ENCODE data around the gene NFATC3. TPM values are rescaled to one million over a fixed set of nuclear protein-coding genes. Genes with fewer than 3 reads are reported as not detected.

The NFATC3 gene
- total RNA-seq, 2 experiments from 2014 or later, result 84.8 to 94.4 TPM

DNA sequence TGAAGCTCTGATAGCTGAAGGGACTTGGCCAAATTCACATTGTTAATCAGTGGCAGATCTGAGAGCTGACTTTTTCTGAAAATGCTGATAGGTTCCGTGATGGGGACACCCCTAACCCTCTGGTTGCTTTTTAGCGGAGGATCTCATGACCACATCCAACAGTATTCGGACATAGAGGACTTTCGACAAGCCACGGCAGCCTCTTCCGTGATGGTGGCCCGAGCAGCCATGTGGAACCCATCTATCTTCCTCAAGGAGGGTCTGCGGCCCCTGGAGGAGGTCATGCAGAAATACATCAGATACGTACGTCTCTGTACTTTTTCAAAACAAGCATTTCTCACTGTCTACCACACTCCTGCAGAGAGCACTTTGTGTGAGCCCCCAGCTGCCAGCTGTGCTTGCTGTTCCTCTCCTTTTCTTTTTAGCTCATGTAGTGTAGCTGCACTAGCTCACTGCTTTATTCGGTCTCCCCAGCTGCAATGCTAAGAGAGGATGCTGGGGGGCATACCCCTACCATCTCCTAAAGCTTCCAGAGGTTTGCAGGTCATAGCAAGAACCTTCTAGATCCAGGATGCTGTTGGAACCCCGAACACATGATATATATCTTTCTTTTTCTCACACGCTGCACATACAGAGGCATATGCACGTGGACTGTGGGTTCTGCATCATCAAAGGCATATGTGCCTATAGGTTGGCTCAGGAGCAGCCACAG is 14.2 kb upstream of the NFATC3 start:
- Histone ChIP-seq H3K36me3 (ENCODE audit: insufficient read depth, low read length) (peaks cover 33% of the 10 kb centered on the region), H3K4me3 (ENCODE audit: low read length) (no peak overlapping the region), H3K27ac (ENCODE audit: low read depth in 1 of 2, low read length in 2 of 2) (peak overlapping the region in 1 of 2 donors; percentile 65), H3K27me3 (ENCODE audit: control insufficient read depth in 1 of 2, insufficient read depth in 2 of 2, low read length in 2 of 2) (no peaks in the 10 kb centered on the region), H3K4me1 (ENCODE audit: insufficient read depth, low read length) (peaks cover 89% of the 10 kb centered on the region), H3K9me3 (ENCODE audit: control insufficient read depth in 1 of 2, insufficient read depth in 1 of 2, low read length in 2 of 2) (no peaks in the 10 kb centered on the region)
- Mint-ChIP-seq H3K36me3 (ENCODE audit: low read depth) (peaks cover 34% of the 10 kb centered on the region), H3K27ac (peak overlapping the region; percentile 88), H3K27me3 (no peaks in the 10 kb centered on the region), H3K9me3 (no peaks in the 10 kb centered on the region), H3K4me3 (peak overlapping the region; percentile 77), H3K4me1 (ENCODE audit: low read depth) (peaks cover 90% of the 10 kb centered on the region)
- ChIA-PET CTCF (interaction anchor here (0.6 to 2.8 kb wide), 5 partner anchors 14 to 190 kb away, joined by 3 to 8 read pairs (median 8); partner anchors contain the start of gene NFATC3), POLR2A (interaction anchor here (0.6 to 12.7 kb wide), 7 partner anchors 9 to 510 kb away, joined by 3 to 174 read pairs (median 4); partner anchors contain the start of gene NFATC3)
- DNase-seq, result no peak
- peak; percentile 27 for ATAC-seq (ENCODE audit: poor library complexity)
- intact Hi-C loops (cut with DNase I, micrococcal nuclease), result loop anchor here in 1 of 2 experiments (10.0 kb wide), 1 partner anchor 164 kb away; the partner anchor contains the start of gene ESRP2
- TF ChIP-seq, protein P1, sequence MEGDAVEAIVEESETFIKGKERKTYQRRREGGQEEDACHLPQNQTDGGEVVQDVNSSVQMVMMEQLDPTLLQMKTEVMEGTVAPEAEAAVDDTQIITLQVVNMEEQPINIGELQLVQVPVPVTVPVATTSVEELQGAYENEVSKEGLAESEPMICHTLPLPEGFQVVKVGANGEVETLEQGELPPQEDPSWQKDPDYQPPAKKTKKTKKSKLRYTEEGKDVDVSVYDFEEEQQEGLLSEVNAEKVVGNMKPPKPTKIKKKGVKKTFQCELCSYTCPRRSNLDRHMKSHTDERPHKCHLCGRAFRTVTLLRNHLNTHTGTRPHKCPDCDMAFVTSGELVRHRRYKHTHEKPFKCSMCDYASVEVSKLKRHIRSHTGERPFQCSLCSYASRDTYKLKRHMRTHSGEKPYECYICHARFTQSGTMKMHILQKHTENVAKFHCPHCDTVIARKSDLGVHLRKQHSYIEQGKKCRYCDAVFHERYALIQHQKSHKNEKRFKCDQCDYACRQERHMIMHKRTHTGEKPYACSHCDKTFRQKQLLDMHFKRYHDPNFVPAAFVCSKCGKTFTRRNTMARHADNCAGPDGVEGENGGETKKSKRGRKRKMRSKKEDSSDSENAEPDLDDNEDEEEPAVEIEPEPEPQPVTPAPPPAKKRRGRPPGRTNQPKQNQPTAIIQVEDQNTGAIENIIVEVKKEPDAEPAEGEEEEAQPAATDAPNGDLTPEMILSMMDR (IDR thresholded peaks at IDR 0.05), result peak; percentile 23

- Mint-ChIP-seq H3K4me1 (ENCODE audit: low read depth) (peaks cover 90% of the 10 kb centered on the region), H3K27ac (peak overlapping the region; percentile 88), H3K27me3 (no peaks in the 10 kb centered on the region), H3K9me3 (no peaks in the 10 kb centered on the region), H3K4me3 (peak overlapping the region; percentile 77), H3K36me3 (ENCODE audit: low read depth) (peaks cover 38% of the 10 kb centered on the region)
- ChIA-PET POLR2A (interaction anchor here (0.6 to 12.7 kb wide), 4 partner anchors 9 to 159 kb away, joined by 3 to 174 read pairs (median 21); partner anchors contain the start of gene NFATC3), CTCF (interaction anchor here (0.6 to 2.8 kb wide), 5 partner anchors 13 to 109 kb away, joined by 3 to 8 read pairs (median 6); partner anchors contain the start of gene NFATC3)
- Histone ChIP-seq H3K36me3 (ENCODE audit: insufficient read depth, low read length) (peaks cover 33% of the 10 kb centered on the region), H3K4me3 (ENCODE audit: low read length) (no peak overlapping the region), H3K4me1 (ENCODE audit: insufficient read depth, low read length) (peaks cover 89% of the 10 kb centered on the region), H3K27ac (ENCODE audit: low read depth in 1 of 2, low read length in 2 of 2) (no peak overlapping the region), H3K9me3 (ENCODE audit: control insufficient read depth in 1 of 2, insufficient read depth in 1 of 2, low read length in 2 of 2) (no peaks in the 10 kb centered on the region), H3K27me3 (ENCODE audit: control insufficient read depth in 1 of 2, insufficient read depth in 2 of 2, low read length in 2 of 2) (no peaks in the 10 kb centered on the region)
- intact Hi-C loops (cut with DNase I, micrococcal nuclease), result loop anchor here in 1 of 2 experiments (10.0 kb wide), 1 partner anchor 163 kb away; the partner anchor contains the start of gene ESRP2
- TF ChIP-seq, protein P1 (IDR thresholded peaks at IDR 0.05), result no peak
- no peak for DNase-seq
- no peak for ATAC-seq (ENCODE audit: poor library complexity)
These were observed 13.7 kb upstream of the NFATC3 start for GRCh38 chr16:68071518-68071901.

GRCh38 chr16:68072038-68072695 is 13.0 kb upstream of the NFATC3 start:
- H3K27me3 ChIP-seq (ENCODE audit: control insufficient read depth in 1 of 2, insufficient read depth in 2 of 2, low read length in 2 of 2), result no peaks in the 10 kb centered on the region
- Mint-ChIP-seq H3K36me3 (ENCODE audit: low read depth) (peaks cover 40% of the 10 kb centered on the region), H3K27me3 (no peaks in the 10 kb centered on the region), H3K4me1 (ENCODE audit: low read depth) (peaks cover 88% of the 10 kb centered on the region), H3K4me3 (no peak overlapping the region), H3K9me3 (no peaks in the 10 kb centered on the region), H3K27ac (peak overlapping the region; percentile 88)
- CTCF ChIA-PET, result interaction anchor here (0.7 to 1.9 kb wide), 3 partner anchors 13 to 110 kb away, joined by 3 to 8 read pairs (median 6); partner anchors contain the start of gene NFATC3
- H3K36me3 ChIP-seq (ENCODE audit: insufficient read depth, low read length), result peaks cover 33% of the 10 kb centered on the region
- H3K4me1 ChIP-seq (ENCODE audit: insufficient read depth, low read length), result peaks cover 89% of the 10 kb centered on the region
- ATAC-seq (ENCODE audit: poor library complexity) (no peak), DNase-seq (no peak)
- TF ChIP-seq, protein P1 (IDR thresholded peaks at IDR 0.05), result no peak
- POLR2A ChIA-PET, result interaction anchor here (5.1 to 12.7 kb wide), 2 partner anchors 8 to 13 kb away, joined by 39 to 174 read pairs; partner anchors contain the start of gene NFATC3
- H3K9me3 ChIP-seq (ENCODE audit: control insufficient read depth in 1 of 2, insufficient read depth in 1 of 2, low read length in 2 of 2), result no peaks in the 10 kb centered on the region
- intact Hi-C loops (cut with DNase I, micrococcal nuclease), result loop anchor here in 1 of 2 experiments (10.0 kb wide), 1 partner anchor 163 kb away; the partner anchor contains the start of gene ESRP2
- H3K4me3 ChIP-seq (ENCODE audit: low read length), result no peak overlapping the region
- no peak overlapping the region for H3K27ac ChIP-seq (ENCODE audit: low read depth in 1 of 2, low read length in 2 of 2)
